ENCODE results near the gene PKD1. TPM values are rescaled to one million over a fixed set of nuclear protein-coding genes. Genes with fewer than 3 reads are reported as not detected.

The PKD1 gene
- total and polyA plus RNA-seq, 2 donors (not counting 1 experiment from before 2014, with no cell fraction given) = 100 to 116 TPM

DNA sequence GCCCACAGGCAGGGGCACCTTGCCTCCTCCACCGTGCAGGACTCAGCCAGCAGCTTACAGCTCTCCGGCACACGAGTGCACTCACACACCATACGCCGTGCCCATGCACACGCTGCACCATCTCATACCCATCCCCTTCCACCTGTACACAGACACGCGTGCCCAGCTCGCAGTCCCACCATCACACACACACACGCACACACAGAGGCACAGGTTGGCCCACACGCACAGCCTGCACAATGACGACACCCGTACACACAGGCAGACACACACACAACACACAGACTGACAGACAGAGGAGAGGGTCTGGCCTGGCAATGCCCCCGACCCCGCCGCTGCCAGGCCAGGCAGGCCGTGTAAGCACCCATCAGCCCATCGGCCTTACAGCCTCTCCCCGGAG lies 48.6 kb upstream of the PKD1 start:
- Histone ChIP-seq H3K9ac (ENCODE audit: low read length) (no peak overlapping the region), H3K79me2 (ENCODE audit: control insufficient read depth, insufficient read depth, low read length) (no peaks in the 10 kb centered on the region), H4K20me1 (ENCODE audit: control insufficient read depth, insufficient read depth, low read length, poor library complexity, severe bottlenecking) (no peaks in the 10 kb centered on the region), H3K9me3 (ENCODE audit: control extremely low read depth in 1 of 3, control insufficient read depth in 2 of 3, insufficient read depth in 1 of 3, low read length in 2 of 3) (no peaks in the 10 kb centered on the region), H3K4me3 (ENCODE audit: control extremely low read depth in 1 of 5, extremely low read depth in 1 of 5, insufficient read depth in 1 of 5, low read depth in 2 of 5, low read length in 4 of 5) (no peak overlapping the region), H3K27me3 (replicated peaks in 1 of 4; ENCODE audit: control extremely low read depth in 1 of 4, control insufficient read depth in 3 of 4, insufficient read depth in 4 of 4, low read length in 3 of 4) (no peaks in the 10 kb centered on the region), H3K36me3 (replicated peaks in 1 of 2; ENCODE audit: control extremely low read depth in 1 of 2, control insufficient read depth in 1 of 2, extremely low read depth in 1 of 2, insufficient read depth in 2 of 2, low read length in 1 of 2) (no peaks in the 10 kb centered on the region), H3K4me1 (ENCODE audit: control insufficient read depth in 2 of 2, insufficient read depth in 2 of 2, low read length in 2 of 2) (no peaks in the 10 kb centered on the region), H3K27ac (ENCODE audit: low read length in 2 of 2) (no peak overlapping the region), H3K4me2 (replicated peaks; ENCODE audit: low read depth, low read length, poor library complexity, severe bottlenecking) (no peak overlapping the region), H2AFZ (ENCODE audit: insufficient read depth, low read depth, low read length, poor library complexity, severe bottlenecking) (no peak overlapping the region)
- H3K4me3 Mint-ChIP-seq = no peak overlapping the region
- ChIA-PET CTCF (no interaction called here), POLR2A (no interaction called here)
- peaks cover 7% of the 10 kb centered on the region for H3K4me1 Mint-ChIP-seq
- intact Hi-C loops (cut with micrococcal nuclease) = no loop called here
- DNase-seq (no peak), ATAC-seq (ENCODE audit: low read depth) (no peak)
- no peaks in the 10 kb centered on the region for H3K9me3 Mint-ChIP-seq (ENCODE audit: insufficient read depth)
- H3K27ac Mint-ChIP-seq = peak overlapping the region; percentile 32
- no peaks in the 10 kb centered on the region for H3K27me3 Mint-ChIP-seq
- WGBS (ENCODE audit: insufficient coverage) = 94% methylated on average over 19 of the region's 19 CpGs
- TF ChIP-seq, protein P1, sequence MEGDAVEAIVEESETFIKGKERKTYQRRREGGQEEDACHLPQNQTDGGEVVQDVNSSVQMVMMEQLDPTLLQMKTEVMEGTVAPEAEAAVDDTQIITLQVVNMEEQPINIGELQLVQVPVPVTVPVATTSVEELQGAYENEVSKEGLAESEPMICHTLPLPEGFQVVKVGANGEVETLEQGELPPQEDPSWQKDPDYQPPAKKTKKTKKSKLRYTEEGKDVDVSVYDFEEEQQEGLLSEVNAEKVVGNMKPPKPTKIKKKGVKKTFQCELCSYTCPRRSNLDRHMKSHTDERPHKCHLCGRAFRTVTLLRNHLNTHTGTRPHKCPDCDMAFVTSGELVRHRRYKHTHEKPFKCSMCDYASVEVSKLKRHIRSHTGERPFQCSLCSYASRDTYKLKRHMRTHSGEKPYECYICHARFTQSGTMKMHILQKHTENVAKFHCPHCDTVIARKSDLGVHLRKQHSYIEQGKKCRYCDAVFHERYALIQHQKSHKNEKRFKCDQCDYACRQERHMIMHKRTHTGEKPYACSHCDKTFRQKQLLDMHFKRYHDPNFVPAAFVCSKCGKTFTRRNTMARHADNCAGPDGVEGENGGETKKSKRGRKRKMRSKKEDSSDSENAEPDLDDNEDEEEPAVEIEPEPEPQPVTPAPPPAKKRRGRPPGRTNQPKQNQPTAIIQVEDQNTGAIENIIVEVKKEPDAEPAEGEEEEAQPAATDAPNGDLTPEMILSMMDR (IDR thresholded peaks at IDR 0.05) = no peak
- TF ChIP-seq EZH2 (IDR thresholded peaks at IDR 0.05; ENCODE audit: borderline replicate concordance, insufficient read depth, low read depth, low read length, poor library complexity, severe bottlenecking) = no peak

- ChIA-PET POLR2A (no interaction called here), CTCF (no interaction called here)
- ATAC-seq (ENCODE audit: low read depth) = peak; percentile 14
- Histone ChIP-seq H3K36me3 (replicated peaks in 1 of 2; ENCODE audit: control extremely low read depth in 1 of 2, control insufficient read depth in 1 of 2, extremely low read depth in 1 of 2, insufficient read depth in 2 of 2, low read length in 1 of 2) (no peaks in the 10 kb centered on the region), H3K79me2 (ENCODE audit: control insufficient read depth, insufficient read depth, low read length) (no peaks in the 10 kb centered on the region), H3K9me3 (ENCODE audit: control extremely low read depth in 1 of 3, control insufficient read depth in 2 of 3, insufficient read depth in 1 of 3, low read length in 2 of 3) (no peaks in the 10 kb centered on the region), H4K20me1 (ENCODE audit: control insufficient read depth, insufficient read depth, low read length, poor library complexity, severe bottlenecking) (no peaks in the 10 kb centered on the region), H3K27ac (ENCODE audit: low read length in 2 of 2) (no peak overlapping the region), H3K27me3 (replicated peaks in 1 of 4; ENCODE audit: control extremely low read depth in 1 of 4, control insufficient read depth in 3 of 4, insufficient read depth in 4 of 4, low read length in 3 of 4) (no peaks in the 10 kb centered on the region), H2AFZ (ENCODE audit: insufficient read depth, low read depth, low read length, poor library complexity, severe bottlenecking) (no peak overlapping the region), H3K4me1 (ENCODE audit: control insufficient read depth in 2 of 2, insufficient read depth in 2 of 2, low read length in 2 of 2) (no peaks in the 10 kb centered on the region), H3K4me3 (ENCODE audit: control extremely low read depth in 1 of 5, extremely low read depth in 1 of 5, insufficient read depth in 1 of 5, low read depth in 2 of 5, low read length in 4 of 5) (no peak overlapping the region), H3K4me2 (replicated peaks; ENCODE audit: low read depth, low read length, poor library complexity, severe bottlenecking) (peak overlapping the region; percentile 28), H3K9ac (ENCODE audit: low read length) (no peak overlapping the region)
- H3K4me1 Mint-ChIP-seq = peaks cover 7% of the 10 kb centered on the region
- WGBS (ENCODE audit: insufficient coverage) = 71% methylated on average over 29 of the region's 30 CpGs
- intact Hi-C loops (cut with micrococcal nuclease) = no loop called here
- no peak for DNase-seq
- H3K9me3 Mint-ChIP-seq (ENCODE audit: insufficient read depth) = no peaks in the 10 kb centered on the region
- TF ChIP-seq, protein P1 (IDR thresholded peaks at IDR 0.05) = no peak
- no peak for TF ChIP-seq EZH2 (IDR thresholded peaks at IDR 0.05; ENCODE audit: borderline replicate concordance, insufficient read depth, low read depth, low read length, poor library complexity, severe bottlenecking)
- H3K27ac Mint-ChIP-seq = no peak overlapping the region
- no peaks in the 10 kb centered on the region for H3K27me3 Mint-ChIP-seq
- H3K4me3 Mint-ChIP-seq = peak overlapping the region; percentile 34
Observed at GRCh38 chr16:2183671-2184070, 48.0 kb upstream of the PKD1 start.

Measured in B cell (primary cell).